SU-DHL-6 (cell line): ENCODE measurements around the gene FUT1.

Experiments
- H2AFZ ChIP-seq: fragments of 200-600 bp; sonication (generic); 2 replicates; pipeline ENCODE4 v1.6.1; 2014; ENCODE audit warnings: low read depth, mild to moderate bottlenecking, moderate library complexity, mixed read lengths, antibody characterized with exemption, low read length; ENCODE audit not compliant: severe bottlenecking
- H3F3A ChIP-seq: fragments of 200-600 bp; shearing (Covaris generic); 2 replicates; pipeline ENCODE4 v1.6.0; 2016; ENCODE audit warnings: antibody characterized with exemption, mild to moderate bottlenecking; ENCODE audit not compliant: insufficient read depth
- H3K27ac ChIP-seq: fragments of 200-600 bp; sonication (generic); 2 replicates; pipeline ENCODE4 v1.5.1; 2016; ENCODE audit warnings: low read depth, mild to moderate bottlenecking, low read length, moderate library complexity, mixed read lengths
- H3K27me3 ChIP-seq: fragments of 200-600 bp; sonication (generic), shearing (Covaris generic); 2 replicates; pipeline ENCODE4 v1.6.0; 2014; ENCODE audit warnings: mild to moderate bottlenecking, low read length
- H3K36me3 ChIP-seq: fragments of 200-600 bp; sonication (generic); 2 replicates; pipeline ENCODE4 v1.6.1; 2014; ENCODE audit warnings: mild to moderate bottlenecking, low read length, mixed read lengths
- H3K4me2 ChIP-seq: fragments of 300-600, 200-600 bp; shearing (Covaris generic), sonication (generic); 2 replicates; pipeline ENCODE4 v1.6.0; 2014; ENCODE audit warnings: low read length, low read depth, mild to moderate bottlenecking; ENCODE audit not compliant: poor library complexity, severe bottlenecking
- H3K4me3 ChIP-seq: fragments of 200-600 bp; sonication (generic); 2 replicates; pipeline ENCODE4 v1.5.1; 2014; ENCODE audit warnings: antibody characterized with exemption, low read length, mild to moderate bottlenecking, mixed read lengths; ENCODE audit not compliant: insufficient read depth, poor library complexity, severe bottlenecking
- H3K79me2 ChIP-seq: fragments of 200-600 bp; sonication (generic); 2 replicates; pipeline ENCODE4 v1.6.1; 2014; ENCODE audit warnings: mild to moderate bottlenecking, low read length, moderate library complexity; ENCODE audit not compliant: insufficient read depth
- H3K9ac ChIP-seq: fragments of 200-600 bp; sonication (generic); 2 replicates; pipeline ENCODE4 v1.7.0; 2014; ENCODE audit warnings: mild to moderate bottlenecking, low read length
- H3K9me2 ChIP-seq: fragments of 200-600 bp; sonication (generic); replicated peaks from 2 replicates; pipeline ENCODE4 v1.6.1; 2014; ENCODE audit warnings: low read length; ENCODE audit not compliant: insufficient read depth
- H3K9me3 ChIP-seq: fragments of 200-600 bp; sonication (generic); 2 replicates; pipeline ENCODE4 v1.6.1; 2014; ENCODE audit warnings: low read length, mixed read lengths; ENCODE audit not compliant: insufficient read depth
- H4K20me1 ChIP-seq: fragments of 200-600 bp; sonication (generic); 2 replicates; pipeline ENCODE4 v1.6.1; 2014; ENCODE audit warnings: low read depth, mild to moderate bottlenecking, antibody characterized with exemption, low read length, moderate library complexity, mixed read lengths
- EZH2phosphoT487 ChIP-seq: fragments of 200-600 bp; sonication (generic), shearing (Covaris generic); conservative IDR thresholded peaks from 2 replicates; pipeline ENCODE4 v1.6.1; 2018; ENCODE audit warnings: mild to moderate bottlenecking, antibody characterized with exemption, low read length, moderate library complexity, mixed read lengths
- TF ChIP-seq, protein P1 (sequence below): fragments of 200-600 bp; sonication (generic); IDR thresholded peaks from one replicate; pipeline ENCODE4 v1.5.1; 2017; ENCODE audit warnings: antibody characterized with exemption, mild to moderate bottlenecking, low read length, moderate library complexity; ENCODE audit not compliant: insufficient read depth, poor library complexity, severe bottlenecking

The FUT1 gene

DNA sequence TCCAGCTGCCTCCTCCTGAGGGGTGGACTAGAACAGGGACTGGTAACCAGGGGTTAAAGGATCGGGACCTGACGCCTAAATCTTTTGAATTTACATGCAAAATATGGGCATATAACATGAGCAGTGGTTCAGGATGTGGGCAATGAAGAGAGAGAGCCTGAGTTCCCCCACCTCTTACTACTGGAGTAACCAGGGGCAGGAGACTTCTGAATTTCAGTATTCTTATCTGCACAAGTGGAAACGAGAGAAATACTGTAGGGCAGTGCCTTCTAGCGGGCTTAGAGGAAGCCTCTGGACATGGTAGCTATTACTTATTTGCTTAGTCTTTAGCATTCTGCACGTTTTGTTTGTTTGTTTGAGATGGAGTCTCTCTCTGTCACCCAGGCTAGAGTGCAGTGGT, 32.1 kb upstream of the FUT1 start:
- Histone ChIP-seq H3F3A (no peaks in the 10 kb centered on the region), H3K27ac (no peak overlapping the region), H3K9me3 (no peaks in the 10 kb centered on the region), H3K4me3 (no peak overlapping the region), H2AFZ (no peak overlapping the region), H3K4me2 (no peak overlapping the region), H3K9ac (no peak overlapping the region), H3K9me2 (no peaks in the 10 kb centered on the region), H3K27me3 (no peaks in the 10 kb centered on the region), H3K36me3 (no peaks in the 10 kb centered on the region), H3K79me2 (no peaks in the 10 kb centered on the region), H4K20me1 (no peaks in the 10 kb centered on the region)
- no peak for TF ChIP-seq EZH2phosphoT487
- TF ChIP-seq, protein P1, sequence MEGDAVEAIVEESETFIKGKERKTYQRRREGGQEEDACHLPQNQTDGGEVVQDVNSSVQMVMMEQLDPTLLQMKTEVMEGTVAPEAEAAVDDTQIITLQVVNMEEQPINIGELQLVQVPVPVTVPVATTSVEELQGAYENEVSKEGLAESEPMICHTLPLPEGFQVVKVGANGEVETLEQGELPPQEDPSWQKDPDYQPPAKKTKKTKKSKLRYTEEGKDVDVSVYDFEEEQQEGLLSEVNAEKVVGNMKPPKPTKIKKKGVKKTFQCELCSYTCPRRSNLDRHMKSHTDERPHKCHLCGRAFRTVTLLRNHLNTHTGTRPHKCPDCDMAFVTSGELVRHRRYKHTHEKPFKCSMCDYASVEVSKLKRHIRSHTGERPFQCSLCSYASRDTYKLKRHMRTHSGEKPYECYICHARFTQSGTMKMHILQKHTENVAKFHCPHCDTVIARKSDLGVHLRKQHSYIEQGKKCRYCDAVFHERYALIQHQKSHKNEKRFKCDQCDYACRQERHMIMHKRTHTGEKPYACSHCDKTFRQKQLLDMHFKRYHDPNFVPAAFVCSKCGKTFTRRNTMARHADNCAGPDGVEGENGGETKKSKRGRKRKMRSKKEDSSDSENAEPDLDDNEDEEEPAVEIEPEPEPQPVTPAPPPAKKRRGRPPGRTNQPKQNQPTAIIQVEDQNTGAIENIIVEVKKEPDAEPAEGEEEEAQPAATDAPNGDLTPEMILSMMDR, result no peak

DNA sequence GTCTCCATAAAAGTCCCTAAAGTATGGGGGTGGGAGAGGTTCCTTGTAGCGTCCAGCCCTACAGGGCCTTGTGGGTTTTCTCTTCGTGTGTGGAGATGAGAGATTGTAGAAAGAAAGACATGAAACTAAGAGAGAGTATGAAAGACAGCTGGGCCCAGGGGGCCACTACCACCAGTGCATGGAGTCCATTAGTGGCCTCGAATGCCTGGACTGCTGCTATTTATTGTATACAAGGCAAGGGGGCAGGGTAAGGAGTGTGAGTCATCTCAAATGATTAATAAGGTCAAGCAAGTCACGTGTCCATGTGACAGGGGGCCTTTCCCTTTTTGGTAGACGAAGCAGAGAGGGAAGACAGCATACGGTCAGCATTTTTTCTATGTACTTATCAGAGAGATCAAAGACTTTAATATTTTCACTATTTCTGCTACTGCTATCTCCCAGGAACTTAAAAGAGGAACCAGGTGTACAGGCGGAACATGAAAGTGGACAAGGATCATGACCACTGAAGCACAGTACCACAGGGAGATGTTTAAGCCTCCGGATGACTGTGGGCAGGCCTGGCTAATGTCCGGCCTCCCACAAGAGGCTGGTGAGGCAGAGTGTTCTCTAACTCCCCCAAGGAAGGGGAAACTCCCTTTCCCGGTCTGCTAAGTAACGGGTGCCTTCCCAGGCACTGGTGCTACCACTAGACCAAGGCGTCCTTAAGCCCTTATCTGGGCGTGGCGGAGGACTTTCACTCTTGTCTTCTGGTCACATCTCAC, 28.4 kb upstream of the FUT1 start:
- Histone ChIP-seq H3K36me3 (no peaks in the 10 kb centered on the region), H2AFZ (no peak overlapping the region), H3K4me2 (no peak overlapping the region), H3K9me2 (no peaks in the 10 kb centered on the region), H3K27ac (no peak overlapping the region), H3K27me3 (no peaks in the 10 kb centered on the region), H3K4me3 (no peak overlapping the region), H4K20me1 (no peaks in the 10 kb centered on the region), H3K79me2 (no peaks in the 10 kb centered on the region), H3K9ac (no peak overlapping the region), H3K9me3 (no peaks in the 10 kb centered on the region), H3F3A (no peaks in the 10 kb centered on the region)
- TF ChIP-seq EZH2phosphoT487, result no peak
- TF ChIP-seq, protein P1, result no peak

DNA sequence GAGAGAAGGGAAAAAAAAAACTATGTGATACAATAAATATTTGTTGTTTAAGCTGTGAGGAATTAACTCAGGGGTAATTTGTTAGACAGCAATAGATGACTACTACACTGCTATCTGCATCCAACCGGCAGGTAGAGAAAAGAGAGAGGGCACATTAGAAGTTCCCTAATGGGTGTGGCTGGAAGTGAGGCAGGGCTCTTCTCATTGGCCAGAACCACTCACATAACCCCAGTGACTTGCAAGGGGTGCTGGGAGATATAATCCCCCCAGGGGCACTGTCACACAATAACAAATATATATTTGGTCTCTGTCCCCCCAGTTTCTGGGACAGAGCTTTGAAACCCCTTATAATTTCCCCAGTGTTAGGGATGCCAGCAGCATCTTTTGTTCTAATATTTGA, 27.2 kb upstream of the FUT1 start:
- Histone ChIP-seq H3K27me3 (no peaks in the 10 kb centered on the region), H3K9me3 (no peaks in the 10 kb centered on the region), H3K9ac (no peak overlapping the region), H3K4me3 (no peak overlapping the region), H3K4me2 (no peak overlapping the region), H4K20me1 (no peaks in the 10 kb centered on the region), H3K27ac (no peak overlapping the region), H2AFZ (no peak overlapping the region), H3F3A (no peaks in the 10 kb centered on the region), H3K9me2 (no peaks in the 10 kb centered on the region), H3K36me3 (no peaks in the 10 kb centered on the region), H3K79me2 (no peaks in the 10 kb centered on the region)
- no peak for TF ChIP-seq EZH2phosphoT487
- TF ChIP-seq, protein P1, result no peak
